A673 (cell line): Measurements from ENCODE around the gene SLIT3. TPM values are rescaled to one million over a fixed set of nuclear protein-coding genes. Genes with fewer than 3 reads are reported as not detected.

ENCODE experiments used
- BruUV-seq: library from RNA; stranded (reverse); fragments of 400-500 nt; replicated peaks from 2 replicates; lab custom pipeline; 2021; lab: Mats Ljungman, UMichigan
- CTCF ChIA-PET: fragments of 300-600 bp; sonication (Branson Sonifier 250); formaldehyde crosslinking; loops from one replicate; lab custom pipeline; 2022; ENCODE audit warnings: antibody characterized with exemption; lab: Charles Lee
- POLR2A ChIA-PET: fragments of 300-600 bp; sonication (Branson Sonifier 250); formaldehyde crosslinking; loops from one replicate; lab custom pipeline; 2022; ENCODE audit warnings: antibody characterized with exemption; ENCODE audit not compliant: low non-redundant PET; lab: Charles Lee
- DNase-seq: peaks from one replicate; pipeline ENCODE4 v3.0.0-alpha.2; 2015; ENCODE audit warnings: low spot score
- H3K27ac ChIP-seq: fragments of 200-600 bp; sonication (generic); 2 replicates; pipeline ENCODE4 v1.5.1; 2016; ENCODE audit warnings: mixed run types, low read depth, mild to moderate bottlenecking, mixed read lengths, antibody characterized with exemption, low read length; ENCODE audit not compliant: poor library complexity, severe bottlenecking
- H3K27me3 ChIP-seq: fragments of 200-600 bp; sonication (generic); replicated peaks from 2 replicates; pipeline ENCODE4 v1.6.1; 2017; ENCODE audit warnings: mixed run types, low read depth, mild to moderate bottlenecking, mixed read lengths, antibody characterized with exemption, low read length; ENCODE audit not compliant: insufficient read depth, poor library complexity
- H3K36me3 ChIP-seq: fragments of 200-600 bp; sonication (generic); 2 replicates; pipeline ENCODE4 v1.6.1; 2016; ENCODE audit warnings: mixed run types, mild to moderate bottlenecking, mixed read lengths, antibody characterized with exemption, low read length; ENCODE audit not compliant: insufficient read depth, poor library complexity, severe bottlenecking
- H3K4me1 ChIP-seq: fragments of 200-600 bp; sonication (generic); 2 replicates; pipeline ENCODE4 v1.6.1; 2017; ENCODE audit warnings: mixed run types, mild to moderate bottlenecking, mixed read lengths, antibody characterized with exemption, low read length; ENCODE audit not compliant: insufficient read depth, poor library complexity, severe bottlenecking
- H3K4me3 ChIP-seq: fragments of 200-600 bp; sonication (generic); 2 replicates; pipeline ENCODE4 v1.5.1; 2016; ENCODE audit warnings: low read depth, mixed run types, mild to moderate bottlenecking, mixed read lengths, low read length; ENCODE audit not compliant: poor library complexity, severe bottlenecking
- H3K9me3 ChIP-seq: fragments of 200-600 bp; sonication (generic); 2 replicates; pipeline ENCODE4 v1.6.1; 2016; ENCODE audit warnings: mixed run types, low read depth, mild to moderate bottlenecking, mixed read lengths, antibody characterized with exemption, low read length; ENCODE audit not compliant: poor library complexity, severe bottlenecking
- EZH2 ChIP-seq: fragments of 200-600 bp; sonication (generic); IDR thresholded peaks from 2 replicates; pipeline ENCODE4 v1.6.1; 2017; ENCODE audit warnings: borderline replicate concordance, low read depth, mild to moderate bottlenecking, mixed read lengths, antibody characterized with exemption, low read length; ENCODE audit not compliant: poor library complexity, severe bottlenecking
- intact Hi-C: fragments of 100-400 bp; cut with micrococcal nuclease; formaldehyde crosslinking; loops from one replicate; pipeline ENCODE4 v1.10.0; 2022; ENCODE audit not compliant: unreplicated experiment
- total RNA-seq: library from RNA; stranded (reverse); gene quantifications from 2 replicates; pipeline ENCODE4 v1.2.3, GENCODE V29; 2021
- TF ChIP-seq, protein P1 (sequence below): fragments of 300-800, 200-600 bp; sonication (generic); conservative IDR thresholded peaks from 2 replicates; pipeline ENCODE4 v1.5.1; 2017; ENCODE audit warnings: low read depth, mild to moderate bottlenecking, antibody characterized with exemption, low read length, moderate library complexity, mixed read lengths

Gene SLIT3
- total RNA-seq, 1 experiment from 2014 or later = not detected

DNA sequence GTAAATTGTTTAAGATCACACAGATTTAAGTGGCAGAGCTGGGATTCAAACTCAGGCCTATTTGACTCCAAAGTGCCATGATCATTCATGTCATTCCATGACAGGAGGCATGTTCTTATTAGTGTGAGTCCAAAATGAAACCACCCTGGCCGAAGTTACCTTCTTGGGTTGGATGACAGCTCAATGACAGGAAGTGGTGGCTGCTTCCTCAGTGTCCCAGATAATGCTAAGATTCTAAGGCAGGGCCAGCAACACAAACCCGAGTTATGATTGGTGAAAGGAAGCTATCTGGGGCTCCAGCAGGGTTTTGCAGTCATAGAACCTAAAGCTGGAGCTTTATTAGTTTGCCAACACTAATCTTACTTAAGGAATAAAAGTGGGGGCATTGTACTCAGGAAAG, 340.4 kb downstream of the SLIT3 start:
- intact Hi-C loops = no loop called here
- Histone ChIP-seq H3K9me3 (no peaks in the 10 kb centered on the region), H3K4me1 (no peaks in the 10 kb centered on the region), H3K36me3 (no peaks in the 10 kb centered on the region), H3K27ac (no peak overlapping the region), H3K4me3 (no peak overlapping the region), H3K27me3 (peaks cover 27% of the 10 kb centered on the region)
- DNase-seq = no peak
- TF ChIP-seq, protein P1, sequence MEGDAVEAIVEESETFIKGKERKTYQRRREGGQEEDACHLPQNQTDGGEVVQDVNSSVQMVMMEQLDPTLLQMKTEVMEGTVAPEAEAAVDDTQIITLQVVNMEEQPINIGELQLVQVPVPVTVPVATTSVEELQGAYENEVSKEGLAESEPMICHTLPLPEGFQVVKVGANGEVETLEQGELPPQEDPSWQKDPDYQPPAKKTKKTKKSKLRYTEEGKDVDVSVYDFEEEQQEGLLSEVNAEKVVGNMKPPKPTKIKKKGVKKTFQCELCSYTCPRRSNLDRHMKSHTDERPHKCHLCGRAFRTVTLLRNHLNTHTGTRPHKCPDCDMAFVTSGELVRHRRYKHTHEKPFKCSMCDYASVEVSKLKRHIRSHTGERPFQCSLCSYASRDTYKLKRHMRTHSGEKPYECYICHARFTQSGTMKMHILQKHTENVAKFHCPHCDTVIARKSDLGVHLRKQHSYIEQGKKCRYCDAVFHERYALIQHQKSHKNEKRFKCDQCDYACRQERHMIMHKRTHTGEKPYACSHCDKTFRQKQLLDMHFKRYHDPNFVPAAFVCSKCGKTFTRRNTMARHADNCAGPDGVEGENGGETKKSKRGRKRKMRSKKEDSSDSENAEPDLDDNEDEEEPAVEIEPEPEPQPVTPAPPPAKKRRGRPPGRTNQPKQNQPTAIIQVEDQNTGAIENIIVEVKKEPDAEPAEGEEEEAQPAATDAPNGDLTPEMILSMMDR = no peak
- no peak for TF ChIP-seq EZH2
- no TSS peak for BruUV-seq
- POLR2A ChIA-PET = no interaction called here
- CTCF ChIA-PET = no interaction called here

- Histone ChIP-seq H3K9me3 (no peaks in the 10 kb centered on the region), H3K27ac (no peak overlapping the region), H3K4me1 (no peaks in the 10 kb centered on the region), H3K4me3 (no peak overlapping the region), H3K36me3 (no peaks in the 10 kb centered on the region), H3K27me3 (no peaks in the 10 kb centered on the region)
- BruUV-seq = no TSS peak
- intact Hi-C loops = no loop called here
- ChIA-PET CTCF (no interaction called here), POLR2A (no interaction called here)
- TF ChIP-seq, protein P1 = no peak
- TF ChIP-seq EZH2 = no peak
- no peak for DNase-seq
Observed at GRCh38 chr5:168953351-168953750, 347.6 kb downstream of the SLIT3 start.

GRCh38 chr5:168952196-168952595, 348.7 kb downstream of the SLIT3 start:
- H3K4me1 ChIP-seq = no peaks in the 10 kb centered on the region
- H3K36me3 ChIP-seq = no peaks in the 10 kb centered on the region
- TF ChIP-seq, protein P1 = no peak
- TF ChIP-seq EZH2 = no peak
- no peak overlapping the region for H3K4me3 ChIP-seq
- CTCF ChIA-PET = no interaction called here
- no TSS peak for BruUV-seq
- intact Hi-C loops = no loop called here
- no peak for DNase-seq
- POLR2A ChIA-PET = no interaction called here
- H3K27me3 ChIP-seq = no peaks in the 10 kb centered on the region
- no peak overlapping the region for H3K27ac ChIP-seq
- no peaks in the 10 kb centered on the region for H3K9me3 ChIP-seq
